Loucy (cell line): ENCODE results near the gene TRIM40.

ENCODE experiments used
- H2AFZ ChIP-seq: fragments of 200-600 bp; sonication (generic); 2 replicates; pipeline ENCODE4 v1.6.0; 2016; ENCODE audit warnings: antibody characterized with exemption, mild to moderate bottlenecking, low read length, moderate library complexity
- H3F3A ChIP-seq: fragments of 200-600 bp; 2 replicates; pipeline ENCODE4 v1.6.0; 2016; ENCODE audit warnings: antibody characterized with exemption, low read depth, mild to moderate bottlenecking
- H3K27me3 ChIP-seq: fragments of 200-600 bp; sonication (generic); 2 replicates; pipeline ENCODE4 v1.6.1; 2014; ENCODE audit warnings: low read length, mild to moderate bottlenecking; ENCODE audit not compliant: insufficient read depth, poor library complexity, severe bottlenecking
- H3K36me3 ChIP-seq: fragments of 200-600 bp; sonication (generic); 2 replicates; pipeline ENCODE4 v1.6.1; 2016; ENCODE audit warnings: low read length; ENCODE audit not compliant: insufficient read depth
- H3K4me1 ChIP-seq: fragments of 200-600 bp; sonication (generic); 2 replicates; pipeline ENCODE4 v1.5.1; 2014; ENCODE audit warnings: low read length, mild to moderate bottlenecking; ENCODE audit not compliant: insufficient read depth, poor library complexity, severe bottlenecking
- H3K4me2 ChIP-seq: fragments of 200-600 bp; sonication (generic); 2 replicates; pipeline ENCODE4 v1.6.0; 2014; ENCODE audit warnings: antibody characterized with exemption, low read length, low read depth, mild to moderate bottlenecking; ENCODE audit not compliant: poor library complexity, severe bottlenecking
- H3K4me3 ChIP-seq: fragments of 200-600 bp; sonication (generic); 2 replicates; pipeline ENCODE4 v1.5.1; 2014; ENCODE audit warnings: low read length, mild to moderate bottlenecking, mixed read lengths; ENCODE audit not compliant: poor library complexity, severe bottlenecking
- H3K79me2 ChIP-seq: fragments of 200-600 bp; sonication (generic); 2 replicates; pipeline ENCODE4 v1.6.1; 2014; ENCODE audit warnings: low read length; ENCODE audit not compliant: insufficient read depth
- H3K9ac ChIP-seq: fragments of 200-600 bp; sonication (generic); 2 replicates; pipeline ENCODE4 v1.6.0; 2014; ENCODE audit warnings: mild to moderate bottlenecking, low read depth, low read length, moderate library complexity; ENCODE audit not compliant: poor library complexity, severe bottlenecking
- H3K9me2 ChIP-seq: fragments of 200-600 bp; sonication (generic); replicated peaks from 2 replicates; pipeline ENCODE4 v1.6.1; 2016; ENCODE audit warnings: low read depth, low read length, mixed read lengths
- H3K9me3 ChIP-seq: fragments of 200-600 bp; sonication (generic); 2 replicates; pipeline ENCODE4 v1.6.1; 2014; ENCODE audit warnings: mild to moderate bottlenecking, antibody characterized with exemption, low read length, low read depth; ENCODE audit not compliant: insufficient read depth
- H4K20me1 ChIP-seq: fragments of 200-600 bp; sonication (generic); 2 replicates; pipeline ENCODE4 v1.6.0; 2014; ENCODE audit warnings: antibody characterized with exemption, low read length, mild to moderate bottlenecking; ENCODE audit not compliant: insufficient read depth, poor library complexity, severe bottlenecking
- CTCF ChIP-seq: fragments of 200-600 bp; sonication (generic); conservative IDR thresholded peaks from 2 replicates; pipeline ENCODE4 v1.5.1; 2014; ENCODE audit warnings: mild to moderate bottlenecking, antibody characterized with exemption, low read length
- EZH2phosphoT487 ChIP-seq: fragments of 200-600 bp; IDR thresholded peaks from 2 replicates; pipeline ENCODE4 v1.6.1; 2018; ENCODE audit warnings: antibody characterized with exemption, mild to moderate bottlenecking, moderate library complexity, borderline replicate concordance

TRIM40 gene

GRCh38 chr6:30097902-30098768 is 37.8 kb upstream of the TRIM40 start:
- no peaks in the 10 kb centered on the region for H3K36me3 ChIP-seq
- no peak for TF ChIP-seq CTCF
- TF ChIP-seq EZH2phosphoT487, result no peak
- H3K9me2 ChIP-seq, result no peaks in the 10 kb centered on the region
- no peaks in the 10 kb centered on the region for H3F3A ChIP-seq
- no peaks in the 10 kb centered on the region for H3K9me3 ChIP-seq
- H3K79me2 ChIP-seq, result no peaks in the 10 kb centered on the region
- H3K4me3 ChIP-seq, result no peak overlapping the region
- H3K27me3 ChIP-seq, result no peaks in the 10 kb centered on the region
- peaks cover 25% of the 10 kb centered on the region for H3K4me1 ChIP-seq
- H4K20me1 ChIP-seq, result no peaks in the 10 kb centered on the region
- no peak overlapping the region for H3K4me2 ChIP-seq
- no peak overlapping the region for H3K9ac ChIP-seq
- H2AFZ ChIP-seq, result no peak overlapping the region

DNA sequence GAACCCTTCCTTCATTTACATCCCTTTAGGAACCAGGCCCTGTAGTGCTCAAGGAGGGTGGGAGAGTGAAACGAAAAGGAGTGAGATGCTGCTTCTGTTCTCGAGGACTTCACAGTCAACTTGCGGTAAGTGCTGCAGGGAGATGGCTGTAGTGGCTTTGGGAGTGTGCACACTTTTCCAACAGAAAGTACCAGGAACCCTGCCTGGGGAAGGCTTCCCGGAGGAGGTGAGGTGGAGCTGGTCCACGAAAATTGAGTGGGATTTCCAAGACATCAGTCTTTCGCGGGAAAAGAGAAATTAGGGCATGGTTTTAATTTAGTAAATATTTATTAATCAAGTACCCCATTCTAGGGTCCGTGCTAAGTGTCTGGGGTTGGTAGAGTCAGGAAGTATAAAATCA is 35.8 kb upstream of the TRIM40 start:
- Histone ChIP-seq H3F3A (no peaks in the 10 kb centered on the region), H2AFZ (no peak overlapping the region), H3K9me2 (no peaks in the 10 kb centered on the region), H3K4me3 (no peak overlapping the region), H3K79me2 (no peaks in the 10 kb centered on the region), H3K36me3 (no peaks in the 10 kb centered on the region), H3K9me3 (no peaks in the 10 kb centered on the region), H4K20me1 (no peaks in the 10 kb centered on the region), H3K4me2 (no peak overlapping the region), H3K4me1 (peaks cover 25% of the 10 kb centered on the region), H3K9ac (no peak overlapping the region), H3K27me3 (no peaks in the 10 kb centered on the region)
- TF ChIP-seq EZH2phosphoT487, result no peak
- no peak for TF ChIP-seq CTCF

DNA sequence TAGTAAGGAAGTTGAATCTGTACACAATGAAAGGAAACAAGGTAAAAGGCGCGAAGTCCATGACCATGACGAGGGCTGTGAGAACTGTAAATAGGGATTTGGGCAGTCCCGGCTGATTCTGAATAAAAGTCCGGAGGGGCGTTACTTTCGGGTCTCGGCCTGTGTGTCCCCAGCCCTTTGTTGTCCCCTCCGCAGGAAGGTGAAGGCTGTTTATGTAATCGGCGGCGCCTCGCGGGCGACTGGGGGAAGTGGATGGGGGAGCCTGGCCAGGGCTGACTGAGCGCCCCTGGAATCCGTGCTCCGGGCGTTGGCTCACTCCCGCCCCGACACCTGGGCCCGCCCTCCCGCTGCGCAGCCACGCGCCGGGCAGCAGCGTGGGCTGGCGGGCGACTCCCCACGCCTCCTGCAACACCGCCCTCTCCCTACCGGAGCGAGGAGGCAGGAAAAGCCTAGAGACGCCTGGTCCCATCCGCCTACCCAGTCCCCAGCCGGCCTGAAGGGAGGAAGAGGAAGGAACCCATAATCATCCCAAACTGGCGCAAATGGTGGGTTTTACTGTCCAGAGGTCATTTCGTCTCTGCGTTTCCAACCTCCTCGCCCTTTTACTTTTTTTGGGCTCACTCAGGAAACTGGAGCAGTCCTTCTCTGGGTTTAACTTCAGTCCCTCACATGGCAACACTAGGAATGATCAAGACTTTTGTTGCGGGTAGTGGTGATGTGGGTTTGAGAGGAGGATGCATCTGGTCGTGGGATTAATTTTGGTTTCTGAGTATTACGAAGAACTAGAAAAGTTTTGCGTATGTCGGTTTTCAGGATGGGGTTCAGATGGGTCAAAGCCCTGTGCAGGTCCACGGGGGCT is 35.1 kb upstream of the TRIM40 start:
- TF ChIP-seq CTCF (no peak), EZH2phosphoT487 (no peak)
- Histone ChIP-seq H4K20me1 (no peaks in the 10 kb centered on the region), H3F3A (no peaks in the 10 kb centered on the region), H3K79me2 (no peaks in the 10 kb centered on the region), H3K4me3 (no peak overlapping the region), H3K4me2 (peak overlapping the region; percentile 56), H3K9ac (no peak overlapping the region), H3K9me2 (no peaks in the 10 kb centered on the region), H2AFZ (0 out of 2 replicates have a peak overlapping the region, but pooled peaks have one; percentile 94), H3K9me3 (no peaks in the 10 kb centered on the region), H3K4me1 (peaks cover 25% of the 10 kb centered on the region), H3K27me3 (no peaks in the 10 kb centered on the region), H3K36me3 (no peaks in the 10 kb centered on the region)
